Left ventricle myocardium inferior (tissue), 1 donor: ENCODE results near the gene LANCL3. TPM values are rescaled to one million over a fixed set of nuclear protein-coding genes. Genes with fewer than 3 reads are reported as not detected.
A peak's percentile ranks its signal among the peaks of the same experiment; 100 is the strongest.

Experiments used
- DNase-seq: peaks from one replicate; pipeline ENCODE4 v3.0.0-alpha.2; 2020
- H3K27ac ChIP-seq: fragments of 200-600 bp; replicated peaks from 2 replicates; pipeline ENCODE4 v1.8.0; 2021
- H3K27me3 ChIP-seq: fragments of 200-600 bp; 2 replicates; pipeline ENCODE4 v1.8.0; 2021; ENCODE audit warnings: low read depth
- H3K36me3 ChIP-seq: fragments of 200-600 bp; 2 replicates; pipeline ENCODE4 v1.8.0; 2021
- H3K4me1 ChIP-seq: fragments of 200-600 bp; 2 replicates; pipeline ENCODE4 v1.8.0; 2021
- H3K4me3 ChIP-seq: fragments of 200-600 bp; 2 replicates; pipeline ENCODE4 v1.8.0; 2021; ENCODE audit warnings: mild to moderate bottlenecking, moderate library complexity
- H3K9me3 ChIP-seq: fragments of 200-600 bp; replicated peaks from 2 replicates; pipeline ENCODE4 v1.8.0; 2021
- intact Hi-C: fragments of 100-400 bp; cut with micrococcal nuclease; formaldehyde crosslinking; loops from one replicate; pipeline ENCODE4 v1.11.0; 2022
- total RNA-seq: library from RNA; stranded (reverse); fragmentation: NEBNext Ultra II Directional; extraction: Animal tissue kit (Norgen Biotek cat#: 25700); gene quantifications from one replicate; pipeline ENCODE4 v1.2.1, GENCODE V29; 2021
- TF ChIP-seq, protein P1 (sequence below): fragments of 200-600 bp; IDR thresholded peaks from 2 replicates; pipeline ENCODE4 v1.8.0; 2021; ENCODE audit warnings: antibody characterized with exemption, mild to moderate bottlenecking, borderline replicate concordance
- donor health status: DM: no; HTN: yes; CAD: no; lungs with severe emphysema.

LANCL3 gene
- total RNA-seq, 1 donor from 2014 or later: 0.27 TPM

DNA sequence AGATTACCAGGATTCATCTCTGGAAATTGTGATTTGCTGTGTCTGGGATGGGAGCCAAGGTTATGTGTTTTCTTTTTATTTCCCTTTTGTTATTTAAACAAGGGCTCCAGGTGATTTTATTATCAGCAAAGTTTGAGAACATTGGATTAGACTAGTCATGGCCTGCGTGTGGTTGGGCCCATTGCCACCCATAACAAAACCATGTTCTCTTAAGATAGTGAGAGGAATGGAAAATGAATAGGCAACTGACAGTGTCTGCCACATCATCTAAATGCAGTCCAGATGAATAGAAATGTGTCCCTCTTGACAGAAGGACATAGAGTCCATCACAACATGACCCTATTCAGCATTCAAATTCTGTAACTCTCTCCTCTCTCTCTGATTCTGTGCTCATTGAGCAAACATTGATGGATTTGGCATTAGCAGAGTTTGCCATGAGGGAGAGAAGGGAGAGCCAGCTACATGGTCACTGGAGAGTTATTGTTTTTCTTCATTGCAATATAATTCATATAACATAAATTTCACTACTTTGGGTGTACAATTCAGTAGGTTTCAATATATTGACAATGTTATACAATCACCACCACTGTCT lies 125.8 kb downstream of the LANCL3 start:
- no peaks in the 10 kb centered on the region for H3K36me3 ChIP-seq
- no peaks in the 10 kb centered on the region for H3K9me3 ChIP-seq
- intact Hi-C loops: no loop called here
- H3K27me3 ChIP-seq: no peaks in the 10 kb centered on the region
- no peaks in the 10 kb centered on the region for H3K4me1 ChIP-seq
- peak overlapping the region; percentile 23 for H3K27ac ChIP-seq
- TF ChIP-seq, protein P1, sequence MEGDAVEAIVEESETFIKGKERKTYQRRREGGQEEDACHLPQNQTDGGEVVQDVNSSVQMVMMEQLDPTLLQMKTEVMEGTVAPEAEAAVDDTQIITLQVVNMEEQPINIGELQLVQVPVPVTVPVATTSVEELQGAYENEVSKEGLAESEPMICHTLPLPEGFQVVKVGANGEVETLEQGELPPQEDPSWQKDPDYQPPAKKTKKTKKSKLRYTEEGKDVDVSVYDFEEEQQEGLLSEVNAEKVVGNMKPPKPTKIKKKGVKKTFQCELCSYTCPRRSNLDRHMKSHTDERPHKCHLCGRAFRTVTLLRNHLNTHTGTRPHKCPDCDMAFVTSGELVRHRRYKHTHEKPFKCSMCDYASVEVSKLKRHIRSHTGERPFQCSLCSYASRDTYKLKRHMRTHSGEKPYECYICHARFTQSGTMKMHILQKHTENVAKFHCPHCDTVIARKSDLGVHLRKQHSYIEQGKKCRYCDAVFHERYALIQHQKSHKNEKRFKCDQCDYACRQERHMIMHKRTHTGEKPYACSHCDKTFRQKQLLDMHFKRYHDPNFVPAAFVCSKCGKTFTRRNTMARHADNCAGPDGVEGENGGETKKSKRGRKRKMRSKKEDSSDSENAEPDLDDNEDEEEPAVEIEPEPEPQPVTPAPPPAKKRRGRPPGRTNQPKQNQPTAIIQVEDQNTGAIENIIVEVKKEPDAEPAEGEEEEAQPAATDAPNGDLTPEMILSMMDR: no peak
- DNase-seq: no peak
- no peak overlapping the region for H3K4me3 ChIP-seq

DNA sequence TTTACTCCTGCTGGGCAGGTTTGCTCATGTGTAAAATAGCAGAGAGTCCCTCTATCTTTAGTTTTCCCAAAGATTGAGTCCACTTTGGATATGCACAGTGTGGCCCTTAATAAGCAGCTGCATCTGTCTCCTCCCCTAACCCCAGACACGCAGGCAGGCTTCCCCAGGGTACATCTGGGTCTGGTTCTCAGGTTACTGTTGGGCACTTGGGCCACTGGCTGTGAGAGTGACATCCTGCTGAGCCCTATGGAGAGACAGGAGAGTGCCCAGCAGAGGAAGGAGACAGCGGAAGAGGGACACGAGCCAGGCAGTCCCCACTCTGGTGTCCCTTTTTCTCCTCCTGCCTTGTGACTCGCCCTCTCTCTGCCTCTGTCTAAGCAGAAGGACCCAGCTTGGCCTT lies 130.1 kb downstream of the LANCL3 start:
- intact Hi-C loops: no loop called here
- H3K9me3 ChIP-seq: no peaks in the 10 kb centered on the region
- TF ChIP-seq, protein P1: no peak
- no peaks in the 10 kb centered on the region for H3K36me3 ChIP-seq
- H3K4me1 ChIP-seq: no peaks in the 10 kb centered on the region
- no peak overlapping the region for H3K27ac ChIP-seq
- no peak for DNase-seq
- no peaks in the 10 kb centered on the region for H3K27me3 ChIP-seq
- no peak overlapping the region for H3K4me3 ChIP-seq

DNA sequence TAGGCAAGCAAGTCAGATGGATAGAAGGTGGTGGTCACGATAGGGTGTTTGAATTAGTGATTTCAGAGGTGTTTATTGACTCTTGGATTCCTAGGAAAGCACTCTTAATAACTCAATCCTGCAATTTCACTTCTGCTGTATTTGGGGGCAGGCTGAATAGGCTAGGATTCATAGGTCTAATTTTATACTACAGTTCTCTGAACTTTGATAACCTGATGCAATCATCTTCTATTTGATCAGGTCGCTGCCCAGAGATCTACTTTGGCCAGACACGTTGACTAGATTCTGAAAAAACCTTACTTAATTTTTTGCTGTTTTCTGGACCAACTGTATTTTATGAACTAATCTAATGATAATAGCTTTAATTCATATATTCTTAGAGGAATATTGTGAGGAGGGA lies 140.5 kb downstream of the LANCL3 start:
- Histone ChIP-seq H3K36me3 (no peaks in the 10 kb centered on the region), H3K27me3 (no peaks in the 10 kb centered on the region), H3K9me3 (no peaks in the 10 kb centered on the region), H3K27ac (no peak overlapping the region), H3K4me3 (no peak overlapping the region), H3K4me1 (no peaks in the 10 kb centered on the region)
- TF ChIP-seq, protein P1: no peak
- no peak for DNase-seq
- intact Hi-C loops: no loop called here

DNA sequence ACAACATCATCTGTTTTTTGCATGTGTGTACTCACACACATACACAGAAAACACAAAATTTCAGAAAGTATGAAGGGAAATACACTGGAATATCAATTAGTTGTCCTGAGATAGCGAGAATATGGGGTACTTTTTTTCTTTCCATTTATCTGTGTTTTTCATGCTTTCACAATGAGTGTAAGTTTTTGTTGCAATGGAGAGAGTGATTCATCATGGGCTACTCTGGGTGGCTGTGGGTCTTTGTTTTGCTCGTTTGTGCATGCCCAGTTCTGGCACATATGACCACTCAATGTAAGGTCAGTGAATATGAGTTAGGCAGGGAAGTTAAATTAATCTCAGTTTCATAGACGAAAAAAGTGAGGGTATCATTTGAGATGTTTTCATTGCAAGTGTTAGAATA lies 141.0 kb downstream of the LANCL3 start:
- Histone ChIP-seq H3K4me1 (no peaks in the 10 kb centered on the region), H3K27ac (no peak overlapping the region), H3K36me3 (no peaks in the 10 kb centered on the region), H3K4me3 (no peak overlapping the region), H3K27me3 (no peaks in the 10 kb centered on the region), H3K9me3 (no peaks in the 10 kb centered on the region)
- TF ChIP-seq, protein P1: no peak
- intact Hi-C loops: no loop called here
- no peak for DNase-seq

DNA sequence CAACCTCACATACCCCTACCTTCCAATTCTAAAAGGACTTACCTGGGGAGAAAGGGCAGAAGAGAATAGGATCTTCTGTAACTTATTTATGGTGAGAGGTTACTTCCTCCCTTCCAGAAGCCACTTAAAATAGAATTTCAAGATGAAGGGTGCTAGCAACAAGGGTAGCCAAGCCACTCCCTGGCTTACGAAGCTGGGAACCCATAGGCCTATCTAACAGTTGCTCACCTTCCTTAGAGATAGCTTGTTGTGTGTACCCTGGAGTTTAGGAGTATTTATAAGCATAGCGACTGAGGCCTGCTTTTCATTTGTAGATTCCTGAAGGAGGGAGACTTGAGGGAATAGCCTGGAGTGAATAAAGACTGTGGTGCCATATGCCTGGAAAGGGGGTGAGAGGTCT lies 143.0 kb downstream of the LANCL3 start:
- H3K4me3 ChIP-seq: no peak overlapping the region
- intact Hi-C loops: no loop called here
- H3K4me1 ChIP-seq: no peaks in the 10 kb centered on the region
- peak overlapping the region; percentile 33 for H3K27ac ChIP-seq
- no peak for DNase-seq
- no peaks in the 10 kb centered on the region for H3K36me3 ChIP-seq
- no peaks in the 10 kb centered on the region for H3K27me3 ChIP-seq
- TF ChIP-seq, protein P1: no peak
- no peaks in the 10 kb centered on the region for H3K9me3 ChIP-seq
